ENCODE measurements around the gene TAS2R10.

- TF ChIP-seq CTCF (IDR thresholded peaks at IDR 0.05; ENCODE audit: low read depth, low read length) (no peak), POLR2A (IDR thresholded peaks at IDR 0.05; ENCODE audit: extremely low read depth, insufficient read length) (no peak)
- TF ChIP-seq, protein P1, sequence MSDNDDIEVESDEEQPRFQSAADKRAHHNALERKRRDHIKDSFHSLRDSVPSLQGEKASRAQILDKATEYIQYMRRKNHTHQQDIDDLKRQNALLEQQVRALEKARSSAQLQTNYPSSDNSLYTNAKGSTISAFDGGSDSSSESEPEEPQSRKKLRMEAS (IDR thresholded peaks at IDR 0.05; ENCODE audit: low read depth, low read length): no peak
Observed at GRCh38 chr12:10853776-10854175, 27.6 kb upstream of the TAS2R10 start.
